22Rv1 (cell line): ENCODE data around the gene PDK4.

Experiments
- CTCF ChIP-seq: fragments of 450-650 bp; IDR thresholded peaks from 2 replicates; pipeline ENCODE4 v1.5.1; 2017; ENCODE audit warnings: mild to moderate bottlenecking
- ZFX ChIP-seq: fragments of 450-650 bp; IDR thresholded peaks from 2 replicates; pipeline ENCODE4 v1.6.1; 2017; ENCODE audit warnings: antibody characterized with exemption, borderline replicate concordance

DNA sequence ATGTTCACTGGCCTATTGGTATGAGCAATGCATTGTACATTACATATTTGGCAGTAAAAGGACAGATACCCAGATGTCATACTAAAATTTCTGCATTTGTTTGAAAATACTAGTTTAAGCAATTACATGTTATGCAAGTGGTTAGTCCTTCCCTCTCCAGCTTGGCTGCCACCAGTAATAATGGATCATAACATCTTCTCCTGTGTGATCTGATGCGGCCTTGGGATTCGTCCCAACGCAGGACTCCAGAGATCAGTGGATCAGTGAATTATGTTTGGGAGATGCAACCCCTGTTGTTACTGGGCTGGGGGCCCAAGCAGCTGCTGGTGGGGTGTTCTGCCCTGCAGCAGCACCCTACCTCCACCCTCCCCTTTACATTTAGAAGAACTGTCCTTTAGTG, 11.2 kb upstream of the PDK4 start:
- TF ChIP-seq CTCF (no peak), ZFX (no peak)
